Measurements from ENCODE around the gene PTBP3. TPM values are rescaled to one million over a fixed set of nuclear protein-coding genes. Genes with fewer than 3 reads are reported as not detected.

The PTBP3 gene
- total RNA-seq, 1 experiment from 2014 or later: 172 TPM

- CTCF ChIA-PET: no interaction called here
- peak overlapping the region; percentile 49 for H3K27ac Mint-ChIP-seq (ENCODE audit: unreplicated experiment)
- no peaks in the 10 kb centered on the region for H3K9me3 ChIP-seq
- H3K4me3 Mint-ChIP-seq (ENCODE audit: unreplicated experiment): peak overlapping the region; percentile 51
- peaks cover 25% of the 10 kb centered on the region for H3K36me3 Mint-ChIP-seq (ENCODE audit: insufficient read depth, unreplicated experiment)
- H3K36me3 ChIP-seq (ENCODE audit: control insufficient read depth, insufficient read depth, low read length): no peaks in the 10 kb centered on the region
- POLR2A ChIA-PET: no interaction called here
- H3K4me1 ChIP-seq: peaks cover 64% of the 10 kb centered on the region
- no peak overlapping the region for H3K4me3 ChIP-seq (ENCODE audit: low read depth, low read length)
- no peaks in the 10 kb centered on the region for H3K27me3 ChIP-seq (replicated peaks; ENCODE audit: control insufficient read depth, insufficient read depth, low read length)
- peak in 1 of 2 experiments; percentile 47 for DNase-seq
- peaks cover 32% of the 10 kb centered on the region for H3K4me1 Mint-ChIP-seq (ENCODE audit: low read depth, unreplicated experiment)
- intact Hi-C loops (cut with micrococcal nuclease; ENCODE audit: unreplicated experiment): loop anchor here (10.0 kb wide), 1 partner anchor 886 kb away; the partner anchor contains the start of genes FKBP15 and SLC31A1
- no peaks in the 10 kb centered on the region for H3K27me3 Mint-ChIP-seq (ENCODE audit: insufficient read depth, unreplicated experiment)
- no TSS peak for BruUV-seq (replicated peaks)
- TF ChIP-seq, protein P1, sequence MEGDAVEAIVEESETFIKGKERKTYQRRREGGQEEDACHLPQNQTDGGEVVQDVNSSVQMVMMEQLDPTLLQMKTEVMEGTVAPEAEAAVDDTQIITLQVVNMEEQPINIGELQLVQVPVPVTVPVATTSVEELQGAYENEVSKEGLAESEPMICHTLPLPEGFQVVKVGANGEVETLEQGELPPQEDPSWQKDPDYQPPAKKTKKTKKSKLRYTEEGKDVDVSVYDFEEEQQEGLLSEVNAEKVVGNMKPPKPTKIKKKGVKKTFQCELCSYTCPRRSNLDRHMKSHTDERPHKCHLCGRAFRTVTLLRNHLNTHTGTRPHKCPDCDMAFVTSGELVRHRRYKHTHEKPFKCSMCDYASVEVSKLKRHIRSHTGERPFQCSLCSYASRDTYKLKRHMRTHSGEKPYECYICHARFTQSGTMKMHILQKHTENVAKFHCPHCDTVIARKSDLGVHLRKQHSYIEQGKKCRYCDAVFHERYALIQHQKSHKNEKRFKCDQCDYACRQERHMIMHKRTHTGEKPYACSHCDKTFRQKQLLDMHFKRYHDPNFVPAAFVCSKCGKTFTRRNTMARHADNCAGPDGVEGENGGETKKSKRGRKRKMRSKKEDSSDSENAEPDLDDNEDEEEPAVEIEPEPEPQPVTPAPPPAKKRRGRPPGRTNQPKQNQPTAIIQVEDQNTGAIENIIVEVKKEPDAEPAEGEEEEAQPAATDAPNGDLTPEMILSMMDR (IDR thresholded peaks at IDR 0.05; ENCODE audit: insufficient read depth in 1 of 2, low read depth in 1 of 2, low read length in 1 of 2, severe bottlenecking in 1 of 2, unreplicated experiment in 1 of 2): no peak
- H3K9me3 Mint-ChIP-seq (ENCODE audit: unreplicated experiment): peaks cover 8% of the 10 kb centered on the region
Observed at GRCh38 chr9:112338561-112338960, 5.1 kb upstream of the PTBP3 start.

- Histone ChIP-seq H3K27me3 (replicated peaks; ENCODE audit: control insufficient read depth, insufficient read depth, low read length) (no peaks in the 10 kb centered on the region), H3K9me3 (no peaks in the 10 kb centered on the region), H3K4me3 (ENCODE audit: low read depth, low read length) (no peak overlapping the region), H3K36me3 (ENCODE audit: control insufficient read depth, insufficient read depth, low read length) (no peaks in the 10 kb centered on the region), H3K4me1 (peaks cover 57% of the 10 kb centered on the region)
- DNase-seq: peak; percentile 44 to 71
- no TSS peak for BruUV-seq (replicated peaks)
- CTCF ChIA-PET: no interaction called here
- Mint-ChIP-seq H3K9me3 (ENCODE audit: unreplicated experiment) (peaks cover 4% of the 10 kb centered on the region), H3K4me1 (ENCODE audit: low read depth, unreplicated experiment) (peaks cover 29% of the 10 kb centered on the region), H3K27ac (ENCODE audit: unreplicated experiment) (peak overlapping the region; percentile 49), H3K4me3 (ENCODE audit: unreplicated experiment) (peak overlapping the region; percentile 51), H3K36me3 (ENCODE audit: insufficient read depth, unreplicated experiment) (peaks cover 31% of the 10 kb centered on the region), H3K27me3 (ENCODE audit: insufficient read depth, unreplicated experiment) (no peaks in the 10 kb centered on the region)
- intact Hi-C loops (cut with micrococcal nuclease; ENCODE audit: unreplicated experiment): loop anchor here (10.0 kb wide), 1 partner anchor 887 kb away; the partner anchor contains the start of genes FKBP15 and SLC31A1
- TF ChIP-seq, protein P1 (IDR thresholded peaks at IDR 0.05; ENCODE audit: insufficient read depth in 1 of 2, low read depth in 1 of 2, low read length in 1 of 2, severe bottlenecking in 1 of 2, unreplicated experiment in 1 of 2): no peak
- POLR2A ChIA-PET: no interaction called here
Observed at GRCh38 chr9:112337547-112337946, 4.1 kb upstream of the PTBP3 start.

- Histone ChIP-seq H3K9me3 (no peaks in the 10 kb centered on the region), H3K4me1 (peaks cover 40% of the 10 kb centered on the region), H3K4me3 (ENCODE audit: low read depth, low read length) (peak overlapping the region; percentile 72), H3K27me3 (replicated peaks; ENCODE audit: control insufficient read depth, insufficient read depth, low read length) (no peaks in the 10 kb centered on the region), H3K36me3 (ENCODE audit: control insufficient read depth, insufficient read depth, low read length) (no peaks in the 10 kb centered on the region)
- Mint-ChIP-seq H3K9me3 (ENCODE audit: unreplicated experiment) (no peaks in the 10 kb centered on the region), H3K27me3 (ENCODE audit: insufficient read depth, unreplicated experiment) (no peaks in the 10 kb centered on the region), H3K4me3 (ENCODE audit: unreplicated experiment) (peak overlapping the region; percentile 88), H3K27ac (ENCODE audit: unreplicated experiment) (peak overlapping the region; percentile 95), H3K36me3 (ENCODE audit: insufficient read depth, unreplicated experiment) (peaks cover 21% of the 10 kb centered on the region), H3K4me1 (ENCODE audit: low read depth, unreplicated experiment) (peaks cover 27% of the 10 kb centered on the region)
- peak in 1 of 2 experiments; percentile 38 for DNase-seq
- ChIA-PET POLR2A (interaction anchor here (0.8 to 1.9 kb wide), 3 partner anchors 45 to 160 kb away, joined by 9 to 10 read pairs (median 10); partner anchors contain the start of genes HSDL2 and SUSD1), CTCF (interaction anchor here (0.6 to 1.7 kb wide), 7 partner anchors 45 to 736 kb away, joined by 3 to 23 read pairs (median 5); partner anchors contain the start of gene HSDL2)
- TF ChIP-seq, protein P1 (IDR thresholded peaks at IDR 0.05; ENCODE audit: insufficient read depth in 1 of 2, low read depth in 1 of 2, low read length in 1 of 2, severe bottlenecking in 1 of 2, unreplicated experiment in 1 of 2): no peak
- intact Hi-C loops (cut with micrococcal nuclease; ENCODE audit: unreplicated experiment): loop anchor here (1.0 to 10.0 kb wide), 3 partner anchors 27 to 890 kb away; partner anchors contain the start of genes FKBP15 and SLC31A1
- no TSS peak for BruUV-seq (replicated peaks)
Observed at GRCh38 chr9:112334432-112334841, 1.0 kb upstream of the PTBP3 start.
